NCI-H69 (cell line): ENCODE data around the gene RELCH.

Experiments used
- DNase-seq: peaks from one replicate; lab custom pipeline; 2025; lab: John Stamatoyannopoulos, UW

The RELCH gene

DNA sequence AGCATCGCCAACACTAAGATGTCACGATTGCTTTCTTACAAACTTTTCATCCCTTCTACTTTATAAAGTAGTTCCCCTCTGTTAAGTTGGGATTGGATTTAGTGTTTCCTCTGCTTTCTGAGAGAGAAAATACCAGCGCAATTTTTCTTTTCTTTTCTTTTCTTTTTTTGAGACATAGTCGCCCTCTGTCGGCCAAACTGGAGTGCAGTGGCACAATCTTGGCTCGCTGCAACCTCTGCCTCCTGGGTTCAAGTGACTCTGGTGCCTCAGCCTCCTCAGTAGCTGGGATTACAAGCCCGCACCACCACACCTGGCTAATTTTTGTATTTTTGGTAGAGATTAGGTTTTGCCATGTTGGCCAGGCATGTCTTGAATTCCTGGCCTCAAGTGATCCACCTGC is 9.0 kb downstream of the RELCH start:
- DNase-seq: no peak

DNA sequence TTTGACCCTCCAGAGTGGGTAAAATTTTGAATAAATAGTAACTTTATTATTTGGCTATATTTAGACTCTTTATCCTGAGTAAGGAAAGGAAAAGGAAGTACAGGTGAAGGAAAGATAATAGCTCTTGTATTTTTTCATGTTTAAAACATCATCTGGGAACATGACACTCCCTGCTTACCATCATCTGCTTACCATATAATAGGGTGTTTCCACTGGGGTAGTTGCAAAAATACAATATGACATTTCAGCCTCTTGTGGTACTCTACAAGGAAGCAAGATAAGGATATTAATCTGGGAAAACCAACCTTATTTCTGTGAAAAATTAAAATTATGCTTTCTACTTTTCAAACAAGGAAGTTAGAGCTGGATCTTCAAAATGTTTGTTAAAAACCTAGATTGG is 9.9 kb downstream of the RELCH start:
- DNase-seq: no peak

DNA sequence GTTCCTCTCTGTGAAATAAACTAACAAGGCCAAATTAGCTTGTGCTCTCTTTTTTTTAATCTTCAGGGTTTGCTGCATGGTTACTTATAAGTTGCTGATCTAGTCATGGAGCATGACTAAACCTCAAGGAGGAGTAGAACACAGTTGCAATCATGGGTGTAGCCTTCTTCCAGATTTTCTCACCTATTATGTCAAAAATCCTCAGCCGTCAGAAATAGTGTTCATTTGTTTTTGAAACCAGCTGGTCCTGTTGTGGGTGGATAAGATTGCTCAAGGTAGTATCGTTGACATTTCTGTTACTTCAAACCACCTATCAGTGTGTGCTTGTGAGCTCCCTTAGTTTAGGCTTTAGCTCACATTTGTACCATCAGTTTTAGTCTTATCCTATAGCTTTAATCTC is 11.2 kb downstream of the RELCH start:
- no peak for DNase-seq

DNA sequence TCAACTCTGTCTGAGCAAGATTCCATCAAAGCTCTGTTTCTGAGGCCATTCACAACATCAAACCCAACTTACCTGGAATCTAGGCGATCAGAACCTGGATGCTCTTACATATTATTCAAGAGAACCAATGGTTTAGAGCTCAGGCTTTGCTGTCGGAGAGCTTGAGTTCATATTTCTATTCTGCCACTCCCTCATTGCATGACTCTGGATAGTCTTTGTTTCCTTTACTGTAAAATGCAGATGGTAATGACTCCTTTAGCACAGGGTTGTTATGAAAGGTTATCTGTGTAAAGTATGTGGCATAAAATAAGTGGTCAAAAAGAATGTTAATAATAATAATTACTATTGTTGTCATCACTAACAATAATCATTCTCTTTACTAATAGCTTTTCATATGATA is 12.6 kb downstream of the RELCH start:
- DNase-seq: no peak

DNA sequence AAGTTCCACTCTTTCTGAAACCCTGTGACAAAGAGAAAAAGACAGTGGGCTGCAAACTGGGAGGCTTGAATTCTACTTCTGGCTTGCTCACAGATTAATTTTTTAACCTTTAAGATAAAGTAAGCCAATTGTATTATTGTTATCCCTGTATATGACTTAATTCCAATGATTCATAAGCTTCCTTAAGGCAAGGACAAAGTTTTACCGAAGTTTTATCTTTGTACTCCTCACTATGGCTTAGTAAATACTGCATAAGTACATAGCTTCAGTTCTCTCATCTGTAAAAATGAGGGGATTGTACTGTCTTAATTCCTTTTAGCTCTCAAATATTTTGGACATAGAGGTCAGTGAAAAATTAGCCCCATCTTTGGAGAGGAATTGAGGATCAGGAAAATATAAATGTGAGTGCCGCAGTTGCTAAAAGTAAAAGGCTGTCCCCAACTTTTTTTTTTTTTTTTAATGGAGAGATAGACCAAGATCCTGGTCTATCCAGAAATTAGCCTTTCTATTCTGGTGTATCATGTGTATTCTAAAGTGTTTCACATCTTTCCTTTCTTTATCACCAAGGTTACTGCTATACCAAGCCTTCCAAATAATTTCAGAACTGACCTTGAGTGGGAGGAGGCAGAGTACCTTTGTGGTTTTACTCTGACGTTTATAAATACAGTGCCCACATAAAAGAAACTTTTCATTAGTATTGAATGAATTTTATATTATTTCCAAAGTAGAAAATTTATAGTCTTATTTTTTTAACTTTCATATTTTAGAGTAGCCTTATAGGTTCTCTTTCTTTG is 13.3 kb downstream of the RELCH start:
- no peak for DNase-seq

DNA sequence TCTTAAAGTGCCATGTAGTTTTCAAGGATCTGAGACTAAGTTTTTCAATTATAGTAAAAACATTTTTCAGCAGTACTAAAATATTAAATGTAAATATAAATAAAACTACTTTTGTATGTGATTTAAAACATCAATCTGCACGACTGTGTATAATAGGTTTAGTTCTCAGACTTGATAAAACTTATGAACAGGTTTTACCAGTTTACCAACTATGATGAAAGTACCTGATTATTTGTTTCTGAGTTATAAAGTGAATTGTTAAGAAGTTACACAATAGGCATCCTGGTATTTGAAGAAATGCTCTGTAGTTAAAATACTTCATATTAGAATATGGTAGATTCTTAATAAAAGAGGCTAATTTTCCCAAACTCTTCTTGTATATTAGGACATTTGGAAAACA is 14.8 kb downstream of the RELCH start:
- DNase-seq: no peak

DNA sequence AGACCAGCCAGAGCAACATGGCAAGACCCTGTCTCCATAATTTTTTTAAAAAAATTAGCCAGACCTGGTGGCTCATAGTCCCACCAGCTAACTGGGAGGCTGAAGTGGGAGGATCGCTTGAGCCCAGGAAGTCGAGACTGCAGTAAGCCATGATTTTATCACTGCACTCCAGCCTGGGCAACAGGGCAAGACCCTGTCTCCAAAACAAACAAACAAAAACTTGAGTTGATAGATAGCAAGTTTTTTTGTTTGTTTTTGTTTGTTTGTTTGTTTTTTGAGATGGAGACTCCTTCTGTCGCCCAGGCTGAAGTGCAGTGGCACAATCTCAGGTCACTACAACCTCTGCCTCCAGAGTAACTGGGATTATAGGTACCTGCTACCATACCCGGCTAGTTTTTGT is 18.8 kb downstream of the RELCH start:
- DNase-seq: no peak

DNA sequence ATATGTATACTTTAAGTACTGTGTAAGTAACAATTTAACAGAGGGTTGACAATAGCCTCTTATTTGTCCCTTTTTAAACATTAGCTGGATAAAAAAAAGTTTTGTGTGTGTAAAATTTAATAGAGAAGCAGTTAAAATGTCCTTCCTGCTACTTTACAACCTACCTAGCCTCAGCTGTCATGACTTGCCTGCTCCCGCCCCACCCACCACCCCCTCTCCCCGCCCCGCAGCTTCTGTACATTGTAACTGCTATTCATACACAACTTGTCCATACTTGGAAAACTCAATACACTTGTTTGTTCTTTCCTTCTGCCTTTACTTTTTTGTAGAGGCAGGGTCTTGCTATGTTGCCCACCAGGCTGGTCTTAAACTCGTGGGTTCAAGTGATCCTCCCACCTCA is 19.5 kb downstream of the RELCH start:
- DNase-seq: no peak

DNA sequence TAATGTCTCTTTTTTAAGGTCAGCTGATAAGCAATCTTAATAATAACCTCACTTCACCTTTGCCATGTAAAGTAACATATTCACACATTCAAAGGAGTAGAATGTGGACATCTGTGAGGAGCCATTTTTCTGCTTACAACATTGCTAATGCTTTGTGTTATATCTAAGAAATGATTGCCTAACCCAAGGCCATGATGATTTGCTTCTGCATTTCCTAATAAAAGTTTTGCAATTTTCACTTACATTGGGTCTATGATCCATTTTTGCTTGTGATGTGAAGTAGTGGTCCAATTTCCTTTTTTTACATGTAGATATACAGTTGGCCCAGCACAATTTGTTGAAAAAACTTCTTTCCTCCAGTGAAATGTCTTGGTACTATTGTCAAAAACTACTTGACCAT is 22.0 kb downstream of the RELCH start:
- no peak for DNase-seq

DNA sequence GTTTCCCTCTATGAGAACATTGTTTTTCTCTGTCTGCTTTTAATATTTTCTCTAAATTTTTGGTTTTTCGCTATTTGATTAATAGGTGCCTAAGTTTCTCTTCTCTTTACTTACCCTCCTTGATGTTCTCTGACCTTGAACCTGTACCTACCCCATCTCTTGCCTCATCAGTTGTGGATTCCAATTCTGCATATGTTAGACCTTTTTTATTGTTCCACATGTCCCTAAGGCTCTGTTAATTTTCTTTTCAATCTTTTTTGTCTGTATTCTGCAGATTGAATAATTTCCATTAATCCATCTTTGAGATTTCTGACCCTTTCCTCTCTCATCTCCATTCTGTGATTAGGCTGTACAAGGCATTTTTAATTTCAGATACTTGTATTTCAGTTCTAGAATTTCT is 23.1 kb downstream of the RELCH start:
- DNase-seq: no peak

DNA sequence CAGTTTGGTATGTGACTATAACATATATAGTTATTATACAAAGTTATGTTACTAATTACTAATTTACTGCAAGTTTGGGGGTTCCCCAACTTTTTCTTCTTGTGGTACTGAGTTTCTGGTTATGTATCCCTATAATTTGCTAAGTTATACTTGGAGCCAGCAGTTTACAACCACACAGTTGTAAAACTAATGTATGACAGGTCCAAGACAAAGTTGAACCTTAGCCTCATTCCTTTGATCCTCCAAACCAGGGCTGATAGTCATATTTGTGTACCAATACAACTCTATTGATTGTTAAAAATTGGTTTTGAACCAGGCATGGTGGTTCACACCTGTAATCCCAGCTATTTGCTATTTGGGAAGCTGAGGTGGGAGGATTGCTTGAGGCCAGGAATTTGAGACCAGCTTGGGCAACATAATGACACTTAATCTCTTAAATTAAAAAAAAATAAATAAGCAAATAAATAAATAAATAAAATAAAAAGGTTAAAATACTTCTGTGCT is 24.3 kb downstream of the RELCH start:
- DNase-seq: no peak

DNA sequence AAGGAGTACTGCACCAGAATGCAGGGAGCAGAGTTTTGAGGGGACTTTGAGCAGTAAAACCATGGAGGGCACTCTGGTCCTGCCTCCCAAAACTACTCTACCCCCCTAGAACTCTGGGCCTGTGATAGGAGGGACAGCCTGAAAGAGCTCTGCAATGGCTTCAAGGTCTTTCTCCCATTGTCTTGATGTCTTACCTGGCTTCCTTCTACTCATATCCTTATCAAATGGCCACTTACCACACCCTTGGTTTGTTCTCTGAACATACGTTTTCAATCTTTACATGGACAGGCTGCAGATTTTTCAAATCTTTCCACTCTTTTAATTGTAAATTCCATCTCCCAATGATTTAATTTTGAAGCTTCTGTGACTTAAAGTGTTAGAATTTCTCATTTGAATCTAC is 27.7 kb downstream of the RELCH start:
- DNase-seq: no peak

DNA sequence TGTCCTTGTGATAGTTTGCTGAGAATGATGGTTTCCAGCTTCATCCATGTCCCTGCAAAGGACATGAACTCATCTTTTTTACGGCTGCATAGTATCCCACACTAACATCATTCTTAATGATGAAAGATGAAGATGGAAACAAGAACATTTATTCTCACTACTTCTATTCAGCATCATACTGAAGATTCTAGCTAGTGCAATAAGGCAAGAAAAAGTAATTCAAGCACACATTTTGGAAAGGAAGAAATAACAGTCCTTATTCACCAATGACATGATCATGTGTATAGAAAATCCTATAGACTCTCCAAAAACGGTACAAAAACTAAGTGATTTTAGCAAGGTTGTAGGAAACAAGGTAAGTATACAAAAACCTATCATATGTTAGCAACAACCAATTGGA is 37.2 kb downstream of the RELCH start:
- DNase-seq: no peak

DNA sequence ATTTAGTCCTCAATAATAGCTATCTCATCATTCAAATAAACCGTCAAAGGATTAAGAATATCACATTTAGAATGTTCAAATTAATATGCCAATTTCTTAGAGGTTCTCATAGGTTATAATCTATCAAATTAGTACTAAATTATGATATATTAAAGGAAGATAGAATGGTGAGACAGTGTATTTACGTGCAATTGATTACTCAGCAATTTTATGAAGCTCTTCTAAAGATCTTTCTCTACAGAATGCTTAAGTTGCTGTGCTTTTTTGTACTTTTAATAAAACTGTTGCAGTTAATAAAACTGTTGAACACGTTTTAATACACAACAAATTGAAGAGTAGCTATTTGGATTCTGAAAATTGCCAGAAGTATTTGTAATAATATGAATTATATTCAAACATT is 39.0 kb downstream of the RELCH start:
- no peak for DNase-seq

DNA sequence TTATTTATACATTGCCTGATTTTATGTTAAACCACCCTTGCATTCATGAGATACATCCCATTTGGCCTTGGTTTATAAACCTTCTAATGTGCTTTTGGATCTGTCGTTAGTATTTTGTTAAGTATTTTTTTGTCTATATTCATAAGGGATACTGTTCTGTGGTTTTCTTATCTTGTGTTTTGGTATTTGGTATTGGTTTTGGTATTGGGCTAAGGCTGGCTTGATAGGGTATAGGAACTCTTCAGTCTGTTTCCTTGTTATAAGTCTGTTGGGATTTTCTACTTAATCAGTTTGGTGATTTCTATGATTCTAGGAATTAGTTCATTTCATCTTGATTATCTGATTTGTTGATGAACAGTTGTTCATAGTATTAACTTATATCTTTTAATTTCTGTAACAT is 49.2 kb downstream of the RELCH start:
- no peak for DNase-seq

DNA sequence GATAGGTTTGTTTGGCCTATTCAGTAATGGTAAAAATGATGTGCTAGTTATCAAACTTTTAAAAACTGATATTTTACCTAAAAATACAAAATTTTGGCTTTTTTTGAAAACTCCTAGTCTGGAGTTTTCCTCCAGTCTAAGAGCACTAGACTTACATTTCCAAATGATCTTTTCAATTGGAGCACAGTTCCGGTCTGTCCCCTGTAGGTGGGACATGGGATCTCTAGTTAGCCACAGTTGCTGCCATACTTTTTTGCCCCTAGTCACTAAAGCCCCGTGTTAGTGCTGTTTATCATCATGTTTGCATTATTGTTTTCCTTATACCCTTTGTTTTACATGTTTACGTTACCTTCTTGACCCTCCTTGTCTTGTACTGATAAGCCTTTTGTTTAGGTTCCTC is 52.4 kb downstream of the RELCH start:
- DNase-seq: no peak

DNA sequence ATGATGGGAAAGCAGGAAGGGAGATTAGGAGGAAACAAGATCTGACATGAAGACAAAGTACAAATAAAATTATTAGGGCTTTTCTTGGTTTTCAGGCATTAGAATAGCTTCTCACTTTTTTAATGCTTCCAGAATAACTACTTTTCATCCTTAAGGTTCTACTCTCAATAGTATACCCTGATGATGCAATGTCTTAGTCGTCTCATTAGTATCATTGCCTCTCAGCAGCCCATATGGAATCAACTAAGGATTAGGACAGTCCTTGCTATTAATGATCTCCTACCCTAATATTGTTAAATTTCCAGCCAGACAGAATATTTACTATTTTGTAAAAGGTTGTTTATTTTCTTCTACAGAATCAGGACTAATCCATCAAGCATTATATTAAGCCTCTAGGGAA is 55.9 kb downstream of the RELCH start:
- DNase-seq: no peak

DNA sequence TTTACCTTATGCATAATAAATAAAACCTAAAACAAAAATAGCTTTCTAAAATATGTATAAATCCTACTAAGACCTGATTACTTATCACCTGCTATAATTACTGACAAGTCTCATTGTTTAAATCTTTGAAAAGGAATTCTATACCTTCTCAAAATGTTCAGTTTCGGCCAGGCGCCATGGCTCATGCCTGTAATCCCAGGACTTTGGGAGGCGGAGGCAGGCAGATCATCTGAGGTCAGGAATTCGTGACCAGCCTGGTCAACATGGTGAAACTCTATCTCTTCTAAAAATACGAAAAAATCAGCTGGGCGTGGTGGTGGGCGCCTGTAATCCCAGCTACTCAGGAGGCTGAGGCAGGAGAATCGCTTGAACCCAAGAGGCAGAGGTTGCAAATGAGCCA is 58.1 kb downstream of the RELCH start:
- no peak for DNase-seq

DNA sequence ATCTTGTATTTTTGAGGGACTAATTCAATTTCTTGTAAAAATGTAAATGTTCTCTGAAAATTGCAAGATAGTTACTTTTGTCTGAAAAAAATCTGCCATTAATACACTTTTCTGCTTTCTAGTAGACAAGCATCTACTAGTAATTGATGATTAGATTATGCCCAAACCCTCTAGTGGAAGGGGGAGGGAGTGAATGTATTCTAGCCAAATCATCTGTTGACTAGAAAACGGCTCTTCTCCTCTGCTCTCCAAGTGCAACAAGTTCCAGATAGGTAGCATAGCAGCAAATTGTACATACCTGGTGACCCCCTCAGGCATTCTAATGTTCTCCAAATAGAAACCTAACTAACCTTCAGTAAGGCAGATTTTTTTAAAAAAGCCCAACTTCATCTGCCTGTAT is 58.6 kb downstream of the RELCH start:
- DNase-seq: no peak

DNA sequence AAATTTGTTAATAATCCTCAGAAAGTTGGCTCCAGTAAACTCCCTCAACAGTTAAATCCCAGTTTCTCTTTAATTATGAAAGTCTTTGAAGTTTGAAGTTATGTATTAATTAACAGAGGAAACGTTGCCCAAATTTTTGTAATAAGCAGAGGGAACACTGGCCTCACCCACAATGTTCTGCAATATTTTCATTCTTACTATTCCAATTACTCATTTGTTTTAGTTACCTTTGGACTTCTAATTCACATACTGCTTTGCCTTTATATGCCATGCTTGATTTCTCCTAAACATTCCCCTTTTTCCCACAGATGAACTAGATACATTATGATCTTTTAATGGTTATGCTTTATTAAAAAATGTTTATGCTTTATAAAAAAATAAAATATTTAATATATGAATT is 61.3 kb downstream of the RELCH start:
- no peak for DNase-seq

DNA sequence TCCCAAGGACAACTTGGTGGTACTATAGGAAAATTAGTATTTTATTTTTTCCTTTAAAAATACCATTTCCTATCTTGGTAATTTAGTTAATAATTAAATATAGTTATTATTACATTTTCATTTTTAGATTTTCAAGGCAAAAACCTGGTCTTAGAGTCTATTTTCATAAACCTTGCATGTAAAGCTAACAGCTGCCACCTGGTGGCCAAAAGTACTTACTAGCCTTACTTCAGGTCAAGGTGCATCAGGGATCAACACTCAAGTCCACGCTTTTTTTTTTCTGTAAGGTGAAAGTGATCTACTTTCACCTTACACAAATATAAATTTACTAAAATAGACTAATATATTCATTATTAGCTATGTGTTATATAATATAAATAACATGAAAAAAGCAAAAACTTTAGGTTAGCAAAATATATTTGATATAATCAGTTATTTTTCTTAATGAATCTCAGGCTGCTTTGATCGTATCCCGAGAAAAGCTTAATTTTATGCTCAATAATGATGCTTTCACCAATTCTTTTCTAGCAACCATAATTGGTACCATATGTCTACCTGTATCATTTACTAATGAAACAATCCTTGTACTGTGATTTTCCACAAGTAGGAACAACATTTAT is 62.5 kb downstream of the RELCH start:
- peak; percentile 92 for DNase-seq

DNA sequence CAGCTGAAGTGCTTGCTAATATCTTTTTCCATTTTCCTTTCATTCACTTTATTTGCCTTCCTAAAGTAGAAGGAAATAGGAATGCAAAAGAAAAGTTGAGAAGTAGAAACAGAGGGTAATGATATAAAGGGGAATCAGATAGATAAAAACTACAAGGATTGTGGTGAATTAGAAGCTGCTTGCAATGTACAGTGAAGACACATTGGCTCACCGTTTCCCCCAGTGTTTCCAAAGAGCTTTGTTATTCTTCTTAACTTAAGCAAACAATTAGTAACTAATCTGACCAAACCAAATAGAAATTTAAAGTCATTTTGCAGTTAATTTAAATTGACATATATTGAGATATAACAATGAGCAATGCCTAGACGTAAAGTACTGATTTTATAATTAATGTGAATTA is 63.4 kb downstream of the RELCH start:
- DNase-seq: no peak

DNA sequence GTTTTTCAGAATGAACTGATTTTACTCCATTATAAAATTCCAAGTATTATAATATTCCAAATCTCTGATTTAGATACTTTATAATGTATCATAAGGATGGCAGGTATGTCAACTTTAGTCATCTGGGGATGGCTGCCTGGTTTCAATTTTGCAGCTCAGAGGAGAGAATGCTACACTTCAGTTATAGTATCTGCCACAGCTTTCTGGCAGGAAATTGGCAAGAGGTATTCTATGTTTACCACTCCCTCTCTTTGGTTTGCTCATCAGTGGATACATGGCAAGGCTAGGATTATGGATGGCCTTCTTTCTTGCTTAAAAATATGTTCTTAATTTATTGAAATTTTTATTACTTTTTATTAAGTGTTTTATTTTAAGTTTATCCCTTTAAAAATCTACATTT is 71.0 kb downstream of the RELCH start:
- DNase-seq: no peak

DNA sequence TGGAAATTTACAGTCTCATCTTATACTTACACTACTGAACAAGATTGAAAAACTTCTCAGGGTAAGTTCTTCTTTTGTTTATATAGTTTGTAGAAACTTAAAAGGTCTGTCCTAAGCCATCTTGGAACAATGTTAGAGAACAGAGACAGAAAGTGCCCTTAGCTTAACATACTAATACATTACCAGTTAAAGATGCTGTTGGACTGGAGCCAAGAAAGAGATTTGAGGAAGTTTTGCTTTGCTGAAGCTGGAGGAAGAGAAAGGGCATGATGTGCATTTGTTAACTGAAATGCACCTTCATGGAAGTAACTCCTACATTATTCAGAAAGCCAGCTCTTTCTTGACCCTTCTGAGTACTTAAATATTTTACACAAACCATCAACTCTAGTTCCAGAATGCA is 71.6 kb downstream of the RELCH start:
- peak; percentile 30 for DNase-seq
